GM21423 (cell line): ENCODE results near the gene PANK2.

Source experiments
- ATAC-seq: cut with Tn5 transposase; IDR thresholded peaks from one replicate; pipeline ENCODE4 v1.9.1; 2021; ENCODE audit warnings: mild to moderate bottlenecking, moderate library complexity; ENCODE audit not compliant: unreplicated experiment

PANK2 gene

GRCh38 chr20:3976511-3976910 lies 87.3 kb downstream of the PANK2 start:
- no peak for ATAC-seq
